Measurements from ENCODE around the gene CROCC2. TPM values are rescaled to one million over a fixed set of nuclear protein-coding genes. Genes with fewer than 3 reads are reported as not detected.

CROCC2 gene
- total and polyA plus RNA-seq, 2 of the 13 experiments (the other 11 are each of a cell fraction or from before 2014, with no cell fraction given): not detected

- TF ChIP-seq NFKBIZ (CRISPR knock-in tag; IDR thresholded peaks at IDR 0.05) (no peak), ZNF704 (CRISPR knock-in tag; IDR thresholded peaks at IDR 0.05; ENCODE audit: borderline replicate concordance) (peak; percentile 77; the same call in 1 of the 2 replicates), ZNF441 (CRISPR knock-in tag; IDR thresholded peaks at IDR 0.05; ENCODE audit: borderline replicate concordance) (peak; percentile 97), NKX3-1 (CRISPR knock-in tag; IDR thresholded peaks at IDR 0.05) (0 out of 2 replicates have a peak, but pooled peaks have one; percentile 75), DRAP1 (CRISPR knock-in tag; IDR thresholded peaks at IDR 0.05) (peak; percentile 91), BORCS8-MEF2B (CRISPR knock-in tag; IDR thresholded peaks at IDR 0.05) (peak; percentile 99), ZNF891 (CRISPR knock-in tag; IDR thresholded peaks at IDR 0.05) (peak; percentile 99), ZC3H4 (CRISPR knock-in tag; IDR thresholded peaks at IDR 0.05; ENCODE audit: borderline replicate concordance) (no peak), ZNF432 (CRISPR knock-in tag; IDR thresholded peaks at IDR 0.05; ENCODE audit: borderline replicate concordance) (no peak), ATF3 (CRISPR knock-in tag; IDR thresholded peaks at IDR 0.05) (peak; percentile 82), PTBP1 (IDR thresholded peaks at IDR 0.05; ENCODE audit: low read depth, low read length, poor library complexity, severe bottlenecking) (no peak), MIXL1 (CRISPR knock-in tag; IDR thresholded peaks at IDR 0.05) (peak; percentile 75), IKZF5 (CRISPR knock-in tag; IDR thresholded peaks at IDR 0.05) (peak; percentile 100), MYNN (CRISPR knock-in tag; IDR thresholded peaks at IDR 0.05; ENCODE audit: low read depth) (no peak), SOX6 (IDR thresholded peaks at IDR 0.05) (no peak), SOX6 (CRISPR knock-in tag; IDR thresholded peaks at IDR 0.05) (peak; percentile 99), REST (IDR thresholded peaks at IDR 0.05; ENCODE audit: borderline replicate concordance in 1 of 2, low read depth in 1 of 2, low read length in 2 of 2) (0 out of 4 replicates have a peak, but pooled peaks of 1 of the 2 experiments have one; percentile 3), PAWR (CRISPR knock-in tag; IDR thresholded peaks at IDR 0.05; ENCODE audit: borderline replicate concordance) (no peak), KDM3A (CRISPR knock-in tag; IDR thresholded peaks at IDR 0.05; ENCODE audit: low read depth) (peak; percentile 82), GZF1 (CRISPR knock-in tag; IDR thresholded peaks at IDR 0.05) (peak; percentile 89), CEBPG (CRISPR knock-in tag; IDR thresholded peaks at IDR 0.05) (peak; percentile 97), TARDBP (CRISPR knock-in tag; IDR thresholded peaks at IDR 0.05) (peak; percentile 87), ZNF337 (CRISPR knock-in tag; IDR thresholded peaks at IDR 0.05; ENCODE audit: borderline replicate concordance, low read depth) (peak; percentile 97; the same call in 1 of the 2 replicates), TGIF2 (CRISPR knock-in tag; IDR thresholded peaks at IDR 0.05) (peak; percentile 98)
These were observed 48.8 kb upstream of the CROCC2 start (continued) for GRCh38 chr2:240857039-240858008.

All from HepG2 (cell line).